Activated naive CD8-positive, alpha-beta T cell treated with anti-CD3 and anti-CD28 coated beads, Interleukin-2, amount 10 ng/mL, durations not matched to agents 7 days and 5 days (primary cell): Measurements from ENCODE around the gene WDR4. TPM values are rescaled to one million over a fixed set of nuclear protein-coding genes. Genes with fewer than 3 reads are reported as not detected.
"Not testable (repeated sequence)": the region's sequence is repeated elsewhere in the genome, so short reads cannot be mapped to it uniquely, and the experiment has no call there.

ENCODE experiments used
- ATAC-seq: fragments of 150-1000 bp; cut with Tn5 transposase; one replicate; pipeline ENCODE4 v1.10.0; 2021; ENCODE audit warnings: low read depth, moderate library complexity
- POLR2A ChIA-PET: fragments of 350-600 bp; sonication (Branson Sonifier 250); formaldehyde crosslinking; loops from one replicate; lab custom pipeline; 2021; ENCODE audit warnings: antibody characterized with exemption; lab: Charles Lee
- DNase-seq: peaks from one replicate; pipeline ENCODE4 v3.0.0; 2021
- H3K27ac Mint-ChIP-seq: one replicate; pipeline ENCODE4 v1.8.0; 2022; ENCODE audit warnings: mild to moderate bottlenecking, mixed read lengths
- H3K27me3 Mint-ChIP-seq: one replicate; pipeline ENCODE4 v1.8.0; 2022; ENCODE audit warnings: mild to moderate bottlenecking, moderate library complexity, mixed read lengths
- H3K36me3 Mint-ChIP-seq: one replicate; pipeline ENCODE4 v1.8.0; 2021; ENCODE audit warnings: mild to moderate bottlenecking, mixed read lengths
- H3K4me1 Mint-ChIP-seq: one replicate; pipeline ENCODE4 v1.8.0; 2021; ENCODE audit warnings: mixed read lengths
- H3K4me3 Mint-ChIP-seq: one replicate; pipeline ENCODE4 v1.8.0; 2022; ENCODE audit warnings: mild to moderate bottlenecking, moderate library complexity, mixed read lengths
- H3K9me3 Mint-ChIP-seq: one replicate; pipeline ENCODE4 v1.8.0; 2021; ENCODE audit warnings: mixed read lengths
- total RNA-seq, 2 experiments: library from RNA; stranded (reverse); gene quantifications; one replicate each; pipeline ENCODE4 v1.2.3, GENCODE V29; 2021

Gene WDR4
- total RNA-seq, 2 experiments from 2014 or later: 27.2 to 28.5 TPM

- H3K9me3 Mint-ChIP-seq: no peaks in the 10 kb centered on the region
- no peaks in the 10 kb centered on the region for H3K4me1 Mint-ChIP-seq
- no peaks in the 10 kb centered on the region for H3K27me3 Mint-ChIP-seq
- DNase-seq (no peak), ATAC-seq (no peak)
- no peak overlapping the region for H3K27ac Mint-ChIP-seq
- peaks cover 8% of the 10 kb centered on the region for H3K36me3 Mint-ChIP-seq
- POLR2A ChIA-PET: no interaction called here
- H3K4me3 Mint-ChIP-seq: no peak overlapping the region
Observed at GRCh38 chr21:42855171-42855936, 24.0 kb downstream of the WDR4 start.

- no peak overlapping the region for H3K27ac Mint-ChIP-seq
- POLR2A ChIA-PET: no interaction called here
- DNase-seq (no peak), ATAC-seq (no peak)
- H3K36me3 Mint-ChIP-seq: peaks cover 10% of the 10 kb centered on the region
- no peaks in the 10 kb centered on the region for H3K9me3 Mint-ChIP-seq
- no peak overlapping the region for H3K4me3 Mint-ChIP-seq
- no peaks in the 10 kb centered on the region for H3K4me1 Mint-ChIP-seq
- H3K27me3 Mint-ChIP-seq: no peaks in the 10 kb centered on the region
Observed at GRCh38 chr21:42854246-42855010, 24.9 kb downstream of the WDR4 start.

- no peak for DNase-seq
- no peak for ATAC-seq
- POLR2A ChIA-PET: no interaction called here
Observed at GRCh38 chr21:42853621-42854020, 25.7 kb downstream of the WDR4 start.

DNA sequence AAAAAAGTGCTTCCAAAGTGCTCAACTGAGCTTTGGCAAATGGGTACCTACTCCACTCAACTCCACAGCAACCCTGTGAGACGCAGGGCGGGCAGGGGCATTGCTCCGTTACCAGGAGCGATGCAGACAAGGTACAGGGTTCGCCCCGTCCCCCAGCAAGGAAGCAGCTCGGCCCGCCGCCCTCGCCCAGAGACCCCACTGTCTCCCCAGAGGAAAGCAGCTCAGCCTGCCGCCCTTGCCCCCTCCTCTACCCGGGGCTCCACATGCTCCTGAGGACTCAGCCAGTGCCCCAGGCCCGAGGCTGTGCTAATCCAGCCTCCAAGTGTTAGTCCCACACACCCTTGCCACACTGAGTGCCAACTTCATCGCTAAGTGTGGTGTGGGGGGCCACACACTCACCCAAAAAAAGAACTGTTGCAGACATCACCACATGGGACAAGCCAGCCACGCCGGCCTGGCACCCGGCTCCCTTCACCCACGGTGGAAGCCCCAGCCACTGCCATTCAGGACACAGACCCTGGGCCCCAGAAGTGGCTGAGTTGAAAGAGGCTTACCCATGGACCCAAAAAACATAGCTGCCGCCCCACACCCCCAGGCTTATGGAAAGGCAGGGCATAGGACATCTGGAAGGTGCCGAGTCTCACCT, 26.3 kb downstream of the WDR4 start:
- ATAC-seq (no peak), DNase-seq (no peak)
- Mint-ChIP-seq H3K36me3 (peaks cover 13% of the 10 kb centered on the region), H3K4me1 (peaks cover 3% of the 10 kb centered on the region), H3K27me3 (no peaks in the 10 kb centered on the region), H3K9me3 (no peaks in the 10 kb centered on the region), H3K4me3 (no peak overlapping the region), H3K27ac (no peak overlapping the region)
- POLR2A ChIA-PET: interaction anchor here (0.5 kb wide), 1 partner anchor 335 kb away, joined by 3 read pairs; no protein-coding TSS in a partner anchor

More at GRCh38 chr21:42853621-42854020, 25.7 kb downstream of the WDR4 start:
- no peak overlapping the region for H3K27ac Mint-ChIP-seq
- no peak overlapping the region for H3K4me3 Mint-ChIP-seq
- peaks cover 16% of the 10 kb centered on the region for H3K36me3 Mint-ChIP-seq
- no peaks in the 10 kb centered on the region for H3K27me3 Mint-ChIP-seq
- peaks cover 1% of the 10 kb centered on the region for H3K4me1 Mint-ChIP-seq
- H3K9me3 Mint-ChIP-seq: no peaks in the 10 kb centered on the region

- H3K4me1 Mint-ChIP-seq: peaks cover 4% of the 10 kb centered on the region
- no peak overlapping the region for H3K4me3 Mint-ChIP-seq
- peaks cover 12% of the 10 kb centered on the region for H3K36me3 Mint-ChIP-seq
- no peaks in the 10 kb centered on the region for H3K27me3 Mint-ChIP-seq
- H3K9me3 Mint-ChIP-seq: no peaks in the 10 kb centered on the region
- DNase-seq: no peak
- ATAC-seq: no peak
- no peak overlapping the region for H3K27ac Mint-ChIP-seq
- POLR2A ChIA-PET: interaction anchor here (0.5 kb wide), 1 partner anchor 334 kb away, joined by 3 read pairs; no protein-coding TSS in a partner anchor
Observed at GRCh38 chr21:42851812-42852665, 27.3 kb downstream of the WDR4 start.

- H3K4me3 Mint-ChIP-seq: no peak overlapping the region
- no peak overlapping the region for H3K27ac Mint-ChIP-seq
- DNase-seq (peak; percentile 64), ATAC-seq (peak; percentile 63)
- peaks cover 9% of the 10 kb centered on the region for H3K36me3 Mint-ChIP-seq
- H3K4me1 Mint-ChIP-seq: peaks cover 4% of the 10 kb centered on the region
- POLR2A ChIA-PET: no interaction called here
- H3K9me3 Mint-ChIP-seq: no peaks in the 10 kb centered on the region
- H3K27me3 Mint-ChIP-seq: no peaks in the 10 kb centered on the region
Observed at GRCh38 chr21:42850866-42851391, 28.4 kb downstream of the WDR4 start.

DNA sequence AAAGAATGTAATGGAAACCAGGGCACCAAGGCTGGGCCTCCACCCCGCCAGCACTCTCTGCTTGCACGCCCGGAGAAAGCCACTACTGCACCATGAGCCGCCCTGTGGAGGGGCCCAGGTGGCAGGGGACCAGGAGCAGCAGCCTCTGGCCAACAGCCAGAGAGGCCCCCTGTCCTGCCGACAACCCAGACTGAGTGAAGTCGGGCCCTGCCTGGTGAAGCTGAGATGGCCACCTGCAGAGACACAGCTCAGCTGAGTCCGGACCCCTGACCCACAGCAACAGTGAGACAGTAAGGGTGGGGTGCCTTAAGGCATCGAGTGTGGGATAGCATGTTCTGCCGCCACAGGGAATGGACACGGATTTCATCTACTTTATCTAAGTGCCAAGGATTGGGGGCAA, 28.9 kb downstream of the WDR4 start:
- Mint-ChIP-seq H3K27me3 (no peaks in the 10 kb centered on the region), H3K36me3 (peaks cover 9% of the 10 kb centered on the region), H3K4me1 (peaks cover 4% of the 10 kb centered on the region), H3K4me3 (no peak overlapping the region), H3K27ac (no peak overlapping the region), H3K9me3 (no peaks in the 10 kb centered on the region)
- POLR2A ChIA-PET: no interaction called here
- ATAC-seq: no peak
- DNase-seq: no peak

GRCh38 chr21:42849759-42850412, 29.5 kb downstream of the WDR4 start:
- POLR2A ChIA-PET: no interaction called here
- H3K4me1 Mint-ChIP-seq: peaks cover 4% of the 10 kb centered on the region

GRCh38 chr21:42848932-42849758, 30.2 kb downstream of the WDR4 start:
- no peak for DNase-seq

More at GRCh38 chr21:42849759-42850412, 29.5 kb downstream of the WDR4 start:
- no peak for ATAC-seq
- Mint-ChIP-seq H3K27me3 (no peaks in the 10 kb centered on the region), H3K27ac (peak overlapping the region; percentile 23), H3K36me3 (peaks cover 10% of the 10 kb centered on the region), H3K9me3 (no peaks in the 10 kb centered on the region), H3K4me3 (no peak overlapping the region)
- DNase-seq: no peak

DNA sequence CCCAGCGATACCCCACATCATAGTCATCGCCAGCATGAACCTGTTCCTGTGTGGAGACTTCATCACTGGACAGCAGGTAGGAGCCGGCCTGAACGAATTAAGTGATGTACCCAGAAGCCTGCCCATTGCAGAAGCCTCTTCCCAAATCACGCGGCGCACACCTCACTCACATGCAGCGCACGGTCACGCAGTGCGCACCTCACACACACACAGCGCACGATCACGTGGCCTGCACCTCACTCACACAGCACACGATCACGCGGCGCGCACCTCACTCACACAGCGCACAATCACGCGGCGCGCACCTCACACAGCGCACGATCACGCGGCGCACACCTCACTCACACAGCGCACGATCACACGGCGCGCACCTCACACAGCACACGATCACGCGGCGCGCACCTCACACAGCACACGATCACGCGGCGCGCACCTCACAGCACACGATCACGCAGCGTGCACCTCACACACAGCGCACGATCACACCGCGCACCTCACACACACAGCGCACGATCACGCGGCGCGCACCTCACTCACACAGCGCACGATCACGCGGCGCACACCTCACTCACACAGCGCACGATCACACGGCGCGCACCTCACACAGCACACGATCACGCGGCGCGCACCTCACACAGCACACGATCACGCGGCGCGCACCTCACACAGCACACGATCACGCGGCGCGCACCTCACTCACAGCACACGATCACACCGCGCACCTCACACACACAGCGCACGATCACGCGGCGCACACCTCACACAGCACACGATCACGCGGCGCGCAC, 31.0 kb downstream of the WDR4 start:
- POLR2A ChIA-PET, H3K27me3 Mint-ChIP-seq, DNase-seq, H3K27ac Mint-ChIP-seq, H3K9me3 Mint-ChIP-seq, H3K4me3 Mint-ChIP-seq, ATAC-seq, H3K4me1 Mint-ChIP-seq: not testable (repeated sequence)
- H3K36me3 Mint-ChIP-seq: peaks cover 13% of the 10 kb centered on the region

More at GRCh38 chr21:42848932-42849758, 30.2 kb downstream of the WDR4 start:
- Mint-ChIP-seq H3K27me3 (no peaks in the 10 kb centered on the region), H3K9me3 (no peaks in the 10 kb centered on the region), H3K4me1 (peaks cover 4% of the 10 kb centered on the region), H3K36me3 (peaks cover 11% of the 10 kb centered on the region), H3K4me3 (no peak overlapping the region), H3K27ac (peak overlapping the region; percentile 23)
- POLR2A ChIA-PET: no interaction called here
- no peak for ATAC-seq

- no peak for DNase-seq
- POLR2A ChIA-PET: no interaction called here
Observed at GRCh38 chr21:42847726-42848125, 31.6 kb downstream of the WDR4 start.

More at GRCh38 chr21:42847726-42848125, 31.6 kb downstream of the WDR4 start:
- H3K4me1 Mint-ChIP-seq: peaks cover 6% of the 10 kb centered on the region
- no peaks in the 10 kb centered on the region for H3K27me3 Mint-ChIP-seq
- no peak overlapping the region for H3K4me3 Mint-ChIP-seq
- no peak overlapping the region for H3K27ac Mint-ChIP-seq
- no peaks in the 10 kb centered on the region for H3K9me3 Mint-ChIP-seq
- no peak for ATAC-seq
- peaks cover 17% of the 10 kb centered on the region for H3K36me3 Mint-ChIP-seq
